ENCODE measurements around the gene CHRNB2. TPM values are rescaled to one million over a fixed set of nuclear protein-coding genes. Genes with fewer than 3 reads are reported as not detected.

Gene CHRNB2
- total and polyA plus RNA-seq, 9 of the 15 experiments (the other 6 are each of a cell fraction or from before 2014, with no cell fraction given): 0.01 TPM; not detected in 8

GRCh38 chr1:154616659-154617345, 49.2 kb downstream of the CHRNB2 start (continued):
- no peak for TF ChIP-seq DEAF1 (CRISPR knock-in tag; IDR thresholded peaks at IDR 0.05)
- no peak for TF ChIP-seq NCOA1 (IDR thresholded peaks at IDR 0.05; ENCODE audit: low read depth)
- no peak for TF ChIP-seq ZNF239 (CRISPR knock-in tag; IDR thresholded peaks at IDR 0.05)
- TF ChIP-seq FOXA1 (IDR thresholded peaks at IDR 0.05; ENCODE audit: borderline replicate concordance): no peak
- no peak for TF ChIP-seq GATAD2B (IDR thresholded peaks at IDR 0.05; ENCODE audit: borderline replicate concordance)
- TF ChIP-seq CBFA2T3 (IDR thresholded peaks at IDR 0.05): peak; percentile 70
- TF ChIP-seq CREB5 (CRISPR knock-in tag; IDR thresholded peaks at IDR 0.05): no peak
- TF ChIP-seq MLX (CRISPR knock-in tag; conservative IDR thresholded peaks at IDR 0.05): no peak
- no peak for TF ChIP-seq ARID2 (IDR thresholded peaks at IDR 0.05)
- TF ChIP-seq RBFOX2 (IDR thresholded peaks at IDR 0.05; ENCODE audit: low read depth, low read length): no peak
- no peak for TF ChIP-seq ZNF75A (CRISPR knock-in tag; IDR thresholded peaks at IDR 0.05)
- no peak for TF ChIP-seq ZBTB33 (CRISPR knock-in tag; IDR thresholded peaks at IDR 0.05)
- peak; percentile 34; the same call in 1 of the 2 replicates for TF ChIP-seq VEZF1 (CRISPR knock-in tag; IDR thresholded peaks at IDR 0.05)
- TF ChIP-seq KDM1A (IDR thresholded peaks at IDR 0.05): peak; percentile 67; a peak in 2 of 4 replicates
- TF ChIP-seq MTA1 (IDR thresholded peaks at IDR 0.05; ENCODE audit: borderline replicate concordance): no peak
- no peak for TF ChIP-seq ZC3H4 (CRISPR knock-in tag; IDR thresholded peaks at IDR 0.05; ENCODE audit: borderline replicate concordance)
- TF ChIP-seq RCOR1 (IDR thresholded peaks at IDR 0.05; ENCODE audit: borderline replicate concordance in 1 of 2, low read depth in 2 of 2, low read length in 2 of 2): peak in 1 of 2 experiments; percentile 96; a peak in 2 of 4 replicates
- peak; percentile 40; the same call in 1 of the 2 replicates for TF ChIP-seq HES1 (IDR thresholded peaks at IDR 0.05; ENCODE audit: low read depth)
- TF ChIP-seq PTRF (tag; IDR thresholded peaks at IDR 0.05): no peak
- no peak for TF ChIP-seq NFIX (CRISPR knock-in tag; IDR thresholded peaks at IDR 0.05; ENCODE audit: low read depth)
